Suprapubic skin (tissue), 3 donors: ENCODE data around the gene TMCC1.

Source experiments
- POLR2AphosphoS5 ChIP-seq, 3 donors: sonication (generic); formaldehyde crosslinking; IDR thresholded peaks; one replicate each; pipeline ENCODE4 v1.6.1; 2017; ENCODE audit warnings: antibody characterized with exemption in 3 of 3
- TF ChIP-seq, protein P1 (sequence below), 2 donors: fragments of 200-600 bp in 1 of 2; fragments of 450-650 bp in 1 of 2; sonication (generic) in 1 of 2; IDR thresholded peaks; one replicate each; pipeline ENCODE4 v1.5.1; 2016 to 2019; ENCODE audit warnings: antibody characterized with exemption in 2 of 2, mild to moderate bottlenecking in 1 of 2, moderate library complexity in 1 of 2

DNA sequence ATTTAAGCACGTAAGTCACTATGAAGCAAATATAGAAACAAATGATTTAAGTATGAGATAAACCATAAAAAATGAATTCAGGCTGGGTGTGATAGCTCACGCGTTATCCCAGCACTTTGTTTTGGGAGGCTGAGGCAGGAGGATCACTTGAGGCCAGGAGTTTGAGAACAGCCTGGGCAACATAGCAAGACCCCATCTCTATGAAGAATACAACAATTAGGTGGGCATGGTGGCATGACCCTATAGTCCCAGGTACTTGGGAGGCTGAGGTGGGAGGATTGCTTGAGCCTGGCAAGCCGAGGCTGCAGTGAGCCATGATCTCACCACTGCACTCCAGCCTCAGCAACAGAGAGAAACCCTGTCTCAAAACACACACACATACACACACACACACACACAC lies 34.2 kb downstream of the TMCC1 start:
- TF ChIP-seq, protein P1, sequence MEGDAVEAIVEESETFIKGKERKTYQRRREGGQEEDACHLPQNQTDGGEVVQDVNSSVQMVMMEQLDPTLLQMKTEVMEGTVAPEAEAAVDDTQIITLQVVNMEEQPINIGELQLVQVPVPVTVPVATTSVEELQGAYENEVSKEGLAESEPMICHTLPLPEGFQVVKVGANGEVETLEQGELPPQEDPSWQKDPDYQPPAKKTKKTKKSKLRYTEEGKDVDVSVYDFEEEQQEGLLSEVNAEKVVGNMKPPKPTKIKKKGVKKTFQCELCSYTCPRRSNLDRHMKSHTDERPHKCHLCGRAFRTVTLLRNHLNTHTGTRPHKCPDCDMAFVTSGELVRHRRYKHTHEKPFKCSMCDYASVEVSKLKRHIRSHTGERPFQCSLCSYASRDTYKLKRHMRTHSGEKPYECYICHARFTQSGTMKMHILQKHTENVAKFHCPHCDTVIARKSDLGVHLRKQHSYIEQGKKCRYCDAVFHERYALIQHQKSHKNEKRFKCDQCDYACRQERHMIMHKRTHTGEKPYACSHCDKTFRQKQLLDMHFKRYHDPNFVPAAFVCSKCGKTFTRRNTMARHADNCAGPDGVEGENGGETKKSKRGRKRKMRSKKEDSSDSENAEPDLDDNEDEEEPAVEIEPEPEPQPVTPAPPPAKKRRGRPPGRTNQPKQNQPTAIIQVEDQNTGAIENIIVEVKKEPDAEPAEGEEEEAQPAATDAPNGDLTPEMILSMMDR (IDR thresholded peaks at IDR 0.05), result no peak
- TF ChIP-seq POLR2AphosphoS5 (IDR thresholded peaks at IDR 0.05), result no peak
